ENCODE results near the gene IL18R1.
A peak's percentile ranks its signal among the peaks of the same experiment; 100 is the strongest.

DNA sequence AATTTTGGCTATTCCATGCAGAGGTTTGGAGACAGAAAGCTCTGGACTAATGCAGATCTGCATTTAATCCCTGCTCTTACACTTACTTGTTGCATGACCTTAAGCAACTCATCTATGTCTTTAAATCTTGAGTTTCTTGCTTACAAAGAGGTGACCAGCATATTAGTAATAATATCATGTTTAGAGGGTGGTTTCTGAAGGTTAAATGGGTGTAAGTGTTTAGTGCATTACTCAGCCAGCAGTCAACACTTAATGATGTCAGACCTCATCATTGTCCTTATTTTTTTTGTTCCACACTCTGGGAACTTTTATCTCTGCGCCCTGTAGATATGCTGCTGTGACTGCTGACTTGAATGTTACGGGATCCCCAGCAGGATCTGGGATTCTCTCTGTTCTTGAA is 42.6 kb upstream of the IL18R1 start:
- TF ChIP-seq EZH2 (IDR thresholded peaks at IDR 0.05; ENCODE audit: insufficient read depth, poor library complexity, severe bottlenecking) (no peak), EZH2phosphoT487 (IDR thresholded peaks at IDR 0.05; ENCODE audit: insufficient read depth, low read depth) (peak; percentile 95)
